ENCODE results near the gene SORCS2.

Gene SORCS2

DNA sequence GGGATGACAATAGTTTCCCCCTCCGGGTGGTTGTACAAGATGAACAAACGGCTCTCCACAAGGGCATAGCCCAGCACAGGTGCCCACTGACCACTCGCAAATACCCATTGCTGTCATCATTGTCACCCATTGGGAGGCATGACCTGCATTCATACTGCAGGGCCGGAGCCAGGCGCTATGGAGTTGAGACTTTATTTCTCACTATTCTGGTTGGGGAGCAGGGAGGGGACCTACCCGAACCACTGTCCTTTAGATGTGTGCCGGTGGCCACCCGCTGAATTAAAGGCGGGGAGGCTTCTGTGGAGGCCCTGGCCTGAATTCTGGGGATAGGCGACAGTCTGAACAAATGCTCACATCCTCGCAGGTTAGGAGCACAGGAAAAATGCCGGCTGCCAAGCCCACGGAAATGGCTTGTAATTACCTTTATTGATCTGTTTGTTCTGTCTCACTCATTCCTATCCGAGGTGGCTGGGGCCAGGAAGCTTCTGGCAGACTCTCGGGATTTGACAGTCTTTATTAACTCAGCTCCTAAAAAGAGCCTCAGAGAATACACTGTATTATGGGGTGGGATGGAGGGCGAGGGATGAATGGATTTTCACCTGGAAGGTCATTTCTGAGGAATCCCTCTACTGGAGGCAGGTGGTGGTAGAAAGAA is 367.5 kb downstream of the SORCS2 start:
- Histone ChIP-seq H3K4me3 (no peak overlapping the region), H3K27ac (no peak overlapping the region), H3K9me3 (ENCODE audit: low read depth, low read length) (no peaks in the 10 kb centered on the region), H3K36me3 (ENCODE audit: insufficient read depth, low read length) (no peaks in the 10 kb centered on the region), H3K9ac (ENCODE audit: insufficient read length) (no peak overlapping the region)
- TF ChIP-seq FOXP2 (optimal IDR thresholded peaks at IDR 0.05; ENCODE audit: control extremely low read depth, extremely low read length, insufficient read depth) (no peak), EZH2 (IDR thresholded peaks at IDR 0.05) (no peak), POLR2AphosphoS5 (IDR thresholded peaks at IDR 0.05; ENCODE audit: borderline replicate concordance, low read depth, low read length) (no peak)
- DNase-seq (ENCODE audit: low read depth, low spot score) = no peak

DNA sequence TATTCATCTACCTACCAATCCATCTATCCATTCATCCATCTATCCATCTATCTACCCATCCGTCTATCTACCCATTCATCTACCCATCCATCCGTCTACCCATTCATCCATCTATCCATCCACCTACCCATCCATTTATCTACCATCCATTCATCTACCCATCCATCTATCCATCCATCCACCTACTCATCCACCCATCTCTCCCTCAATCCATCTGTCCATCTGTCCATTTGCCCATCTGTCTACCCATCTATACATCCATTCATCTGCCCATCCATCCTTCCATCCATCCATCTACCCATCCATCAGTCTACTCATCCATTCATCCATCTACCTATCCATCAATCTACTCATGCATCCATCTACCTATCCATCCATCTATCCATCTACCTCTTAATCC is 369.2 kb downstream of the SORCS2 start:
- no peaks in the 10 kb centered on the region for H3K9me3 ChIP-seq (ENCODE audit: low read depth, low read length)
- TF ChIP-seq POLR2AphosphoS5 (IDR thresholded peaks at IDR 0.05; ENCODE audit: borderline replicate concordance, low read depth, low read length) (no peak), EZH2 (IDR thresholded peaks at IDR 0.05) (no peak), FOXP2 (optimal IDR thresholded peaks at IDR 0.05; ENCODE audit: control extremely low read depth, extremely low read length, insufficient read depth) (no peak)
- H3K36me3 ChIP-seq (ENCODE audit: insufficient read depth, low read length) = no peaks in the 10 kb centered on the region

DNA sequence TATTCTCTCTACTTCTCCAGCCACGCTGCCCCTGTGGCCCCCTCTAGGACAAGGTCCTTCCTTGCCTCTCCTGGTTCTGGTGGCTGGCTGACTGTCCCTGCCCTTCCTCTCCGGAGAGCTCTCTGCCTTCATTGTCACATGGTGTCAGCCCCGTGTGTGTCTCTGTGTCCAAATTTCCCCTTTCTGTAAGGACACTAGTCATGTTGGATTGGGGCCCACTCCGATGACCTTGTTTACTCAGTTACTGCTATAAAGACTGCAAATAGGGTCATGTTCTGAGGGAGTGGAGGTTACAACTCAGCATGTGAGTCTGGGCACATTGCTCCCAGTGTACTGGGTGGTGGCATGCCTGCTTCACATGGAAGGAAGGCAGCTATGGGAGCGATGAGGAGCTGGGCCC is 371.9 kb downstream of the SORCS2 start:
- H3K36me3 ChIP-seq (ENCODE audit: insufficient read depth, low read length) = no peaks in the 10 kb centered on the region
- no peak for TF ChIP-seq FOXP2 (optimal IDR thresholded peaks at IDR 0.05; ENCODE audit: control extremely low read depth, extremely low read length, insufficient read depth)
- H3K9me3 ChIP-seq (ENCODE audit: low read depth, low read length) = no peaks in the 10 kb centered on the region
- H3K9ac ChIP-seq (ENCODE audit: insufficient read length) = no peak overlapping the region
- DNase-seq (ENCODE audit: low read depth, low spot score) = no peak
- no peak overlapping the region for H3K27ac ChIP-seq
- H3K4me3 ChIP-seq = no peak overlapping the region

More for the DNA sequence above, 369.2 kb downstream of the SORCS2 start:
- H3K4me3 ChIP-seq = no peak overlapping the region
- H3K9ac ChIP-seq (ENCODE audit: insufficient read length) = no peak overlapping the region
- no peak for DNase-seq (ENCODE audit: low read depth, low spot score)
- H3K27ac ChIP-seq = no peak overlapping the region

DNA sequence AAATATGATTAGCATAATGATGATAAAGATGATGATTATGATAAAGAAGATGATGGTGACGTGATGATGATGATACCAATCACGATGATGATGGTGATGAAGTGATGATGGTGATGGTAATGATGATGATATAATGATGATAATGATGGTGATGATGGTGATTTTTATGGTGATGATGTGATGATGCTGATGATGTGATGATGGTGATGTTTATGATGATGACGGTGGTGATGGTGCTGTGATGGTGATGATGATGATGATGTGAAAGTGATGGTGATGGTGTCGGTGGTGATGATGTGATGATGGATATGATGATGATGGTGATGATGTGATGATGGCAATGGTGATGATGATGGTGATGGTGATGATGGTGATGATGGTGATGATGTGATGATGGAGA is 373.1 kb downstream of the SORCS2 start:
- no peak overlapping the region for H3K9ac ChIP-seq (ENCODE audit: insufficient read length)
- H3K27ac ChIP-seq = no peak overlapping the region
- H3K9me3 ChIP-seq (ENCODE audit: low read depth, low read length) = no peaks in the 10 kb centered on the region
- H3K36me3 ChIP-seq (ENCODE audit: insufficient read depth, low read length) = no peaks in the 10 kb centered on the region
- TF ChIP-seq POLR2AphosphoS5 (IDR thresholded peaks at IDR 0.05; ENCODE audit: borderline replicate concordance, low read depth, low read length) = no peak
- TF ChIP-seq EZH2 (IDR thresholded peaks at IDR 0.05) = no peak
- TF ChIP-seq FOXP2 (optimal IDR thresholded peaks at IDR 0.05; ENCODE audit: control extremely low read depth, extremely low read length, insufficient read depth) = no peak
- DNase-seq (ENCODE audit: low read depth, low spot score) = no peak
- no peak overlapping the region for H3K4me3 ChIP-seq

DNA sequence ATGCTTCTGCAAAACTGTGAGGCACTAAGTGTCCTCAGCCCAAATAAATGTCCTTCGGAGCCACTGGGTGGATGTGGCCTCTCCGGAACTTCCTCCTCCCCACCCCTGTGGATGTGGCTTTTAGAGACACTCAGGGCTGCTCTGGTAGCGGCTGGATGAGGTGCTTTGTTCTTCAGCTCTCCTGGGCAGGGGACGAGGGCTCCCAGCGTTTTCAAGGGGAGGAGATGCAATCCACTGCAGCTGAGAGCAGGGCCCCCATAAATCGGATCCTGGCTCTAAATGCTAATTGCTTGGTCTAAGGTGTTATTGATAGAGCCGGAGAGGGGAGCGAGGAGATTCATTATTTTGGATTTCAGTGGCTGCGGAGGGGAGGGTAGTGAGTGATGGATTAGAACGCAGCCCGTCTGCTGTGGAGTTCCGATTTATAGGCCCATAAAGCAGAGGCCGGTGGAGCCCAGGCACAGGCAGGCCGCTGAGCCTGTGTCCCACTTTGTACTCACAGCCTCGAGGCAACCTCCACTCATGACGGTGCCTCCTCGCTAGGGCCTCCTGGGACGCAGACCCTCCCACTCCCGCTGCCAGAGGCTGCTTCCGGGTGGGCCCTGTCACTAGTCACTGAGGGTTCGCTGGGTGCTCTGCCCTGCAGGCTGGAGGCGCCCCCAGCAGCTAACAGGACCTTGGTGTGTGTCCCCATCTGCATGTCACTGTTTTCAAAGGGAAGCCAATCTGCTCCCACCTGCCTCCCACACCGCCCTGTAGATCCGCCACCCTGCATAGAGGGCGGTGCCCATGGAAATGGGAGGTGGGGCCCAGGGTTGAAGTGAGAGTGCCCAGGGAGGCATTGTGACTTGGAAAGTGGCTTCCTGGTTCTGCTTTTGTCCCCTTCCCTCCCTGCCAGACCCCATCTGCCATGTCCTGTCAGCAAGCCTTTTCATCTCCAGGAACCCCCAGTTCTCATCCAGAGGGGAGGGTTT is 377.8 kb downstream of the SORCS2 start:
- Histone ChIP-seq H3K27ac (no peak overlapping the region), H3K9ac (ENCODE audit: insufficient read length) (no peak overlapping the region), H3K36me3 (ENCODE audit: insufficient read depth, low read length) (no peaks in the 10 kb centered on the region), H3K4me3 (no peak overlapping the region), H3K9me3 (ENCODE audit: low read depth, low read length) (no peaks in the 10 kb centered on the region)
- TF ChIP-seq FOXP2 (optimal IDR thresholded peaks at IDR 0.05; ENCODE audit: control extremely low read depth, extremely low read length, insufficient read depth) (no peak), EZH2 (IDR thresholded peaks at IDR 0.05) (no peak), POLR2AphosphoS5 (IDR thresholded peaks at IDR 0.05; ENCODE audit: borderline replicate concordance, low read depth, low read length) (no peak)
- DNase-seq (ENCODE audit: low read depth, low spot score) = no peak

DNA sequence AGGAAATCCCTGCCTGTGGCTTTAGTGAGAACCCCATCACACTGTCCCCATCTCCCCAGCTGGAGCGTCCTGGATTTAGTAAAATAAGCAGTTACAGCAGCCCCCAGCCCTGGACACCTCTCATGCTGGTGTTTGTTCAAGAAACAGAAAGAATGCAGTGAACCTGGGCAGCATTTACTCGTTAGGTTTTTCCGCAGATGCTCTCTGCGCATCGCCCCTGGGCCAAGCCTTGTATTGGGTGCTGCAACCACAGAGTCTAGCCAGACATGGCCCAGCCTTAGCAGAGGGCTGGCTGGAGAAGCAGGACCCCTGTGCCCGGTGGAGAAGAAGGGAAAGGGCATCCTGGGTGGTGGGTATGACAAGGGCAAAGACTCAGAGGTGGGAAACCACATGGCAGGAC is 378.7 kb downstream of the SORCS2 start:
- Histone ChIP-seq H3K27ac (no peak overlapping the region), H3K9me3 (ENCODE audit: low read depth, low read length) (no peaks in the 10 kb centered on the region), H3K9ac (ENCODE audit: insufficient read length) (no peak overlapping the region), H3K4me3 (no peak overlapping the region), H3K36me3 (ENCODE audit: insufficient read depth, low read length) (no peaks in the 10 kb centered on the region)
- no peak for DNase-seq (ENCODE audit: low read depth, low spot score)
- TF ChIP-seq POLR2AphosphoS5 (IDR thresholded peaks at IDR 0.05; ENCODE audit: borderline replicate concordance, low read depth, low read length) (no peak), FOXP2 (optimal IDR thresholded peaks at IDR 0.05; ENCODE audit: control extremely low read depth, extremely low read length, insufficient read depth) (no peak), EZH2 (IDR thresholded peaks at IDR 0.05) (no peak)

DNA sequence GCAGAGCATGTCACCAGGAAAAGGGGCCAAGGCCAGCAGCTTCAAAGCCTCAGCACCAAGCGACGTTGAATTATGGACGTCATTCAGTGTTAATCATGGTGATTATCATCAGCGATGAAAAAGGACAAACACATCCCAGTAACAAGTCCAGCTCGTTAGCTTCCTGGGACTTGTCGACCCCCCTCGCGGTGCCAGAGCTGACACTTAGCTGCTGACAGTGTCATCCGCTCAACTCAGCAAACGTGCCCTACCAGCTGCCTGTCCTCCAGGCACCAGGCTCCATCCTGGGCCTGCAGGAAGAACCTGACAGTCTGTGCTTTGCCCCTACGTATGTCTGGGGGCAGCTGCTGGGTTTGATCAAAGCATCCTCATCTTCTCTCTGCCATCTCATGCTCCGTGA is 379.4 kb downstream of the SORCS2 start:
- H3K4me3 ChIP-seq = no peak overlapping the region
- no peak for TF ChIP-seq FOXP2 (optimal IDR thresholded peaks at IDR 0.05; ENCODE audit: control extremely low read depth, extremely low read length, insufficient read depth)
- H3K36me3 ChIP-seq (ENCODE audit: insufficient read depth, low read length) = no peaks in the 10 kb centered on the region
- no peak for DNase-seq (ENCODE audit: low read depth, low spot score)
- H3K9me3 ChIP-seq (ENCODE audit: low read depth, low read length) = no peaks in the 10 kb centered on the region
- no peak overlapping the region for H3K9ac ChIP-seq (ENCODE audit: insufficient read length)
- no peak overlapping the region for H3K27ac ChIP-seq

DNA sequence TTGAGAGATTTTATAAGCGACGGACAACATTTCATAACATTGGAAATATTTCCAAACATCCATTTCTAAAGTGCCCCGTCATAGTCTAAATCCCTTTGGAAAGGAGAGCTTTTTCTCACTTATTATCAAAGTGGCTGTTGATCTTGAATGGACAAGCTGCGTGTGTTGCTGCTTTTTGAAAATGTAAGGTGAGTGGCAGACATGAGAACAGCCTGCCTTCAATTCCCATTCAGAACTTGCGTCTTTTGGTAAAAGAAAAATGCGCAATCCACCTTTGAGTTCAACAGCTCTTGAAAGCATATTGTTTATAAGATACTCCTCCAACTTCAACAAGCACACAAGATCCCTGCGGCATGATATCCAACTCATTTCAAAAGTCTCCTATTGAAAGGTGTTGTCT is 380.6 kb downstream of the SORCS2 start:
- Histone ChIP-seq H3K9ac (ENCODE audit: insufficient read length) (no peak overlapping the region), H3K27ac (no peak overlapping the region), H3K9me3 (ENCODE audit: low read depth, low read length) (no peaks in the 10 kb centered on the region), H3K4me3 (no peak overlapping the region), H3K36me3 (ENCODE audit: insufficient read depth, low read length) (no peaks in the 10 kb centered on the region)
- TF ChIP-seq EZH2 (IDR thresholded peaks at IDR 0.05) (no peak), FOXP2 (optimal IDR thresholded peaks at IDR 0.05; ENCODE audit: control extremely low read depth, extremely low read length, insufficient read depth) (no peak), POLR2AphosphoS5 (IDR thresholded peaks at IDR 0.05; ENCODE audit: borderline replicate concordance, low read depth, low read length) (no peak)
- no peak for DNase-seq (ENCODE audit: low read depth, low spot score)

All from SK-N-MC (cell line).